Measurements from ENCODE around the gene RGS7.
"Not testable (repeated sequence)": the region's sequence is repeated elsewhere in the genome, so short reads cannot be mapped to it uniquely, and the experiment has no call there.

RGS7 gene

DNA sequence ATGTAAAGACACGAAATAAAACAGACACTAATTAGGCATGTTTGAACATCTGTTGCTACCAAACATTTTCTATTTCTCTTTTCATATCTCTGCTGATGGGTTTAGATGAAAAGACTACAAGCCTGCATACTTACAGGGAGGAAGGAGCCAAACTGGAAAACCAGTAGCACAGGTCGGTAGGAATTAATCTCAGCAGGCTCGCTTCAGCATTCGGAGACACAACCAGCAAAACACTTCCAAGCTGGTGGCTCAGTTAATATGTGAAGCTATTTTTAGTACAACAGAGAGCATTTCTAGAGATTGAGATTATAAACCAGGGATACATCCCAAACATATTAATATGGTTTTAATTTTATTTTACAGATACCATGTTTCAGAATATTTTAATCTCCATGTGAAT lies 444.2 kb downstream of the RGS7 start:
- no peak for DNase-seq (ENCODE audit: low spot score)

DNA sequence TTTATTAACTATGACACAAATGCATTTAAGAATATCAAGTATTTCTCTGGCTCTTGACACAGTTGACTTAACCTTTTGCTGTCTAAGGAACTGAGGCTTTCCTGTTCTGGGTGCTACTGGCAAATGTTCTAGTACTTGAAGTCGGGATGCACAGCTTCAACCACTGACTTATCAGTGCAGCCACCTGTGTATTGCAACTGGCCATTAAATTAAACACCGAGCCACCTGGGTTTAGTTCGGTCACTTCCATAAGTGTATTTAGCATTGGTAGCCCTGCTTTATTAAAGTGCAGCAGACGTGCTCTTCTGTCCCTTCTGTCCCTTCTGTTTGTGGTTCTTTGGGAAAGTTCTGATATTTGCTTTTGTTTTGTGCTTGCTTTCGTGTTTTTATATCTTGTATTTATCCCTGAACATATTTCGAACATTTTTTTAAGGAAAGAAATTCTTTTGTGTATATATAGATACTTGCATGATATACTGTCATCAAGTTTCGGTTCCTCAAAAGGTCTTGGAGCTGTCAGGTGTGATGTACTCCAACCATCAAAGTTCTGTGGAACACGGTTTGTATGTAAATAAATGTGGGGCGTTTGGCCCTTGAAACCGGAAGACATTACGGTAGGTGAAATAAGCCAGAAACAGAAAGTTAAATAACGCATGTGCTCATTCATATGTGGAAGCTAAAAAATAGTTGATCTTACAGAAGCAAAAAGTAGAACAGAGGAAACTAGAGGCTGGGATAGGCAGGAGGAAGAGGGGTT lies 447.1 kb downstream of the RGS7 start:
- no peak for DNase-seq (ENCODE audit: low spot score)

GRCh38 chr1:240906477-240906876 lies 450.5 kb downstream of the RGS7 start:
- DNase-seq (ENCODE audit: low spot score), result no peak

DNA sequence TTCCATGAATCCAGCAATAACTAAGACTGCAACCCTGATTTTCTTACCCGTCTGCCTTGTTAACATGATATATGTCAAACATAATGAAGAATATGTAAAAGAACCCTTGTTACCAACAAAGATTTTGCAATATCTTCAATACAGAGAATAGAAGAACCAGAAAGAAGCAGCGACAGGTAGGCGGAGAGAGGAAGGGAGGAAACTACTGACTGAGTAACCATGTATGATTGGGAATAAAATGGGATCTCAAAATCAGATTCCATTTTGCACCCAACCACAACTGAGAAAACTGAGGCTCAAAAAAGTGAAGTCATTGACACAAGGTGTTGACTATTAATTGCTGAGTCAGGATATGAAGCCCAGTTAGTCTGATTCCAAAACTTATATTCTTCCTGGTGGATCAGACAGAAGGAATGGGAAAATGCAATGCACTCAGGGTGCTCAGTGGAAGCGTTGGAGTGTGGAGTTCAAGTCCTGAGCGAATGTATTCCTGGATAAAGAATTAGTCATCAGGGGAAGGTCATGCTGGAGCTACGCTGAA lies 451.7 kb downstream of the RGS7 start:
- no peak for DNase-seq (ENCODE audit: low spot score)

DNA sequence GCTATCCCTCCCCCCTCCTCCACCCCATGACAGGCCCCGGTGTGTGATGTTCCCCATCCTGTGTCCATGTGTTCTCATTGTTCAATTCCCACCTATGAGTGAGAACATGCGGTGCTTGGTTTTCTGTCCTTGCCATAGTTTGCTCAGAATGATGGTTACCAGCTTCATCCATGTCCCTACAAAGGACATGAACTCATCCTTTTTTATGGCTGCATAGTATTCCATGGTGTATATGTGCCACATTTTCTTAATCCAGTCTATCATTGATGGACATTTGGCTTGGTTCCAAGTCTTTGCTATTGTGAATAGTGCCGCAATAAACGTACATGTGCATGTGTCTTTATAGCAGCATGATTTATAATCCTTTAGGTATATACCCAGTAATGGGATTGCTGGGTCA lies 461.6 kb downstream of the RGS7 start:
- not testable (repeated sequence) for DNase-seq (ENCODE audit: low spot score)

GRCh38 chr1:240888787-240889048 lies 468.3 kb downstream of the RGS7 start:
- DNase-seq (ENCODE audit: low spot score), result no peak

DNA sequence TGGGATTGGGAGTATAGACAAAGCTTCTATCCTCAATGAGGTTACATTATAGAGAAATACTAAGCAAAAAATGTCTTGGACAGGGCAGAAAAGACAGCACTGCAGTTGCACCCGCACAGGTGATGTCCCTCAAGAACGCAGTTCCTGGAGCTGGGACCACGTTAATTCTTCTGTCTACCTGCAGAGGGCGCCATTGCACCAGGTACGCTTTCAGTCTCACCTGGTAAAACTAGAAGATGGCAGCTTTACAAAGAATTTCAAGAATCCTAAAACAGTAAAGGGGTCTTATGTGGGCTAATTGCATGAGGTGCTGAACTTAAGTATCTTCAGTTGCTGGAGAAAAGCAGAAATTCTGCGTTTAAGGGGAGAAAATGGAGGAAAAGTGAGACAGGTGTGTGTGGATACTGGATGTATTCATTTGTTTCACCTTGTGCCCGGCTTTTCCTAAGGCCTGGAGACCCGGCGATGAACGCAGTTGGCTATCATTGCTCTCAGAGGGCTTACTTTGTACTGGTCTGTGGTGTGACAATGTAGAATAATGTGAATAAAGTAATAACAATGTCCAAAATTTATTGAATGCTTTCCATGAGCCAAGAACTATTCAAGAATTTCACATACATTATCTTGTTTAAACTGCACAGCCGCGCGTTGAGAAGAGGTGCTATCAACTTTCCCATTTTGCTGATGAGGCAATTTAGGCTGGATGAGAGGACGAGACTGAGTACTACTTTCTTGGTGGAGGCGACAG lies 468.8 kb downstream of the RGS7 start:
- no peak for DNase-seq (ENCODE audit: low spot score)

DNA sequence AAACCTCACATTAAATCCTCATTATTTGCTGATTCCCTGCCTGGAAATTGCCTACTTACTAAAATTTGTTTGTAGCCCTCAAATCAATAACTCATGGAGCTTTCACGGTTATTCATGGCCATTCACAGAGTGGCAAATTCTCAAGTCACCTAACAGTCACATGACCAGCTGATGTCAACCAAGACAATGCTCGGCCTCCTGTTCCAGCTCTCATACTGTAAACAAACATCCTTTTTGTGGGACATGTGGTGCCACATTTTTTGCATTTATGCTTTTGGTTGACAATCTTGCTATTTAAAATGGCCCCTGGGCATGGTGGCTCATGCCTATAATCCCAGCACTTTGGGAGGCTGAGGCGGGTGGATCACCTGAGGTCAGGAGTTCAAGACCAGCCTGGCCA lies 473.5 kb downstream of the RGS7 start:
- DNase-seq (ENCODE audit: low spot score), result no peak

GRCh38 chr1:240882656-240883308 lies 474.2 kb downstream of the RGS7 start:
- DNase-seq (ENCODE audit: low spot score), result not testable (repeated sequence)

- no peak for DNase-seq (ENCODE audit: low spot score)
These were observed 478.4 kb downstream of the RGS7 start for GRCh38 chr1:240878631-240879030.

DNA sequence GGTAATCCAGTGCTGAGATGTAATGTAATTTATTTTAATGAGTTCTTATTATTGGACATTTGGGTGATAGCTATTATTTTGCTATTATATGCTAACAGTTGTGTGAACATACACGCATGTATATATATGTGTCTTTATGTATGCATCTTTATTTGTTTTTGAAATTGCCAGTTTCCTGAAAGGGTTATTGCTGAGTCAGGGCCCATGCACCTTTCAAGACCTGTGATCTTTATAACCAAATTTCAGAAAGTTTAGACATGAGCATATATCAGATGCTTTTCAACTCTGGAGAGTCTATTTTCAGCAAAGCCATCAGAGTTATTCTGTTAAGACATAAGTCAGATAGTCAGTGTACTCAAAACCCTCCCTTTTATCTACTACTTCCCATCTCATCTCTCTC lies 479.4 kb downstream of the RGS7 start:
- DNase-seq (ENCODE audit: low spot score), result no peak

DNA sequence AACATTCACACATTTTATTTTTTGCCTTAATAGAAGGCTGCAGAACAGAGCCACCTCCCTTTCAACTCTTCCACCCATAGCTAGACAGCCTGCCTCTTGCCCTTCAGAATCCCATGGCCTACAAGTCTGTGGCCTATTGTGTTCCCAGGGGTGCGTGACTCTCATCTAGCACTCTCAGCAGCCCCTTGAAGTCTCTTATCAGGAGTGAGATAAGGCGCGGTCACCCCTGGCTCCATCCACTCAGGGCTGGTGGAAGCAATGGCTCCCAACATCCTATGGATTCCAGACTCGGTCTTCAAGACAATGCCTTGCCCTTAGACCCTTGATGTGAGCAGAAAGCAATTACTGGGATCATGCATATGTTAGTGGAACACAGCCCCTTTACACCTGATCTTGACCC lies 480.9 kb downstream of the RGS7 start:
- no peak for DNase-seq (ENCODE audit: low spot score)

DNA sequence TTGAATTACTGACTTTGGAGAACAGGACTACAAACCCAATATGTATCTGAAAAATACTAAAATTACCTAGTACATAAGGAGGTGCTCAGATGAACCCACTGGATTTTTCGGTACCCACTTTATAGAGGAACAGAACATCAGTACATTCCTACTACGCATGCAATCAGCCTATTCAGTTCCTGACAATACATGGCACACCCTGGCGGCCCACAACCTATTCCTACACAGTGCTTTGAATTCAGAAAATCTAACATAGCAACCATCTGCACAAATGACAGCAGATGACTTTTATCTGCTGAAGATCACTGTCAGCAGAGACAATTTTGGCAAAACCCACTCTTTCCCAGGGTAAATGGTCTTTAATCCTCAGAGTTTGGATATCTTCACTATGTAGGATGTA lies 487.9 kb downstream of the RGS7 start:
- no peak for DNase-seq (ENCODE audit: low spot score)

DNA sequence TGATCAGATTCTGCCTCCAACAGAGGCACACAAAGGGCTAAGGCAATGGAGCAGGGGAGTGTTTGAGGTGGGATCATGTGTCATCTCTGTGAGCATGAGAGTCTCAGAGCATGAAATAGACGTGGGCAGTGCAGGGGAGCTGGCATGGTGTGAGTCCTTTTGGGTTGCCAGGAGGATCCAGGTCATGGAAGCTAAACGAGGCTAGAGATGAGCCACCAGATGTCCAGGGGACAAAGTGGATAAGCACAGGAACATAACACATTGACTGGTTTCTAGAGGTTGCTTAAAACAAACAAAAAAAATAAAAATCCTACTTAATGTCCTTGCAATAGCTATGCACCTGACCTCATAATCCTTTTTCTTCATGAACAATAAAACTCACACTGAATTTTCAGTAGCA lies 490.3 kb downstream of the RGS7 start:
- no peak for DNase-seq (ENCODE audit: low spot score)

GRCh38 chr1:240860023-240860422 lies 497.0 kb downstream of the RGS7 start:
- DNase-seq (ENCODE audit: low spot score), result no peak

DNA sequence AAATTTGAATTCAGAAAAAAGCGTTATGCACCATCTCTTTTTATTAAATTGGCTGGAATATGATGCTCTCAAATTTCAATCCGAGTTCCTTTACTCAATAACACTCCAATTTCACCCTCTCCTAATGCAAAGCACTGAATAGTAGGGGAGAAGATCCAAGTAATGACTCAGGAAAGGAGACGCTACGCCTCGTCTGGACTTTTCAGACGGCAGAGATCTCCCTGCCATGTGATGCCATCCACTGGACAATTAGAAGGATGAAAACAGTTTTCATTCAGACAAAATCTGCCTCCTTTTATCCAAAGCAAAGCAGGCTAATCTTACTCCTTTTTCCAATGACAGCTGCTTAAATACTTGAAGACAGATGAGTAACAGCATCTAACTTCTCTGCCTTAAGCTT lies 502.6 kb downstream of the RGS7 start:
- DNase-seq (ENCODE audit: low spot score), result peak; percentile 85

- no peak for DNase-seq (ENCODE audit: low spot score)
These were observed 509.7 kb downstream of the RGS7 start for GRCh38 chr1:240847325-240847724.

GRCh38 chr1:240844486-240844885 lies 512.5 kb downstream of the RGS7 start:
- no peak for DNase-seq (ENCODE audit: low spot score)

DNA sequence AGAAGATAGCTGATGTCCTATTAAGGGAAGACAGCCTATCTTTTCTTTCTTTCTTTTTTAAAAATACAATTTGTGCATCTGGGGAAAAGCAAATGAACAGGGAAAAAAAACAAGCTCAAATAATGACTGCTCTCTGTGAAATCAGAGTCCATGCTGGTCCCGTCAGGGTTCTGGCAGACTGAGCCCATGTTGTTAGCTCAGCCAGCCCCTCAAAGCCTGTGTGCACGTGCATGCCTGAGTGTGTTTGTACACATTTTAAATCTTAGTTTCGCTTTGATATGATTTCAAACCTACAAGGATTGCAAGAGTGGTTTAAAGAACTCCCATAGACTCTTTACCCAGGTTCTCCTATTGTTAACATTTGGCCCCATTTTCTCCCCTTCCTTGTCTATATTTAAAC lies 513.2 kb downstream of the RGS7 start:
- no peak for DNase-seq (ENCODE audit: low spot score)

GRCh38 chr1:240836271-240836670 lies 520.7 kb downstream of the RGS7 start:
- no peak for DNase-seq (ENCODE audit: low spot score)

GRCh38 chr1:240835291-240835690 lies 521.7 kb downstream of the RGS7 start:
- DNase-seq (ENCODE audit: low spot score), result no peak

DNA sequence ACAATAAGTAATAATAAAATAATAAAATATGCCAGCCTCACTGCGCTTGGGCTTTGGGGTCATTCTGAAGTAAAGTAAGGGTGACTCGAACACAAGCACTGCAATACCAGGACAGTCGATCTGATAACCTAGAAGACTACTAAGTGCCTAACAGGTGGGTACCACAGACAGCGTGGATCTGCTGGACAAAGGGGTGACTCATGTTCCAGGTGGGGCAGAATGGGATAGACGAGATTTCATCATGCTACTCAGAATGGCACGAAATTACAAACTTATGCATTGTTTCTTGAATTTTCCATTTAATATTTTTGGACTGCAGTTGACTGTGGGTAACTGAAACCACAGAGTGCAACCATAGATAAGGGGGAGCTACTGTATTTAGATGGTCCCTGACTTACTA lies 523.9 kb downstream of the RGS7 start:
- no peak for DNase-seq (ENCODE audit: low spot score)

- no peak for DNase-seq (ENCODE audit: low spot score)
These were observed 525.1 kb downstream of the RGS7 start for GRCh38 chr1:240831922-240832321.
